Glutamatergic neuron (in vitro differentiated cells): ENCODE measurements around the gene FBLN2. TPM values are rescaled to one million over a fixed set of nuclear protein-coding genes. Genes with fewer than 3 reads are reported as not detected.

ENCODE experiments used
- DNase-seq: peaks from one replicate; pipeline ENCODE4 v3.0.0; 2022
- H3K27ac Mint-ChIP-seq: one replicate; pipeline ENCODE4 v1.8.0; 2020; ENCODE audit warnings: mild to moderate bottlenecking, mixed read lengths, inconsistent platforms; ENCODE audit not compliant: unreplicated experiment
- H3K27me3 Mint-ChIP-seq: one replicate; pipeline ENCODE4 v1.8.0; 2020; ENCODE audit warnings: mild to moderate bottlenecking, moderate library complexity, mixed read lengths, inconsistent platforms; ENCODE audit not compliant: unreplicated experiment
- H3K36me3 Mint-ChIP-seq: one replicate; pipeline ENCODE4 v1.8.0; 2020; ENCODE audit warnings: mild to moderate bottlenecking, mixed read lengths, inconsistent platforms; ENCODE audit not compliant: unreplicated experiment
- H3K4me1 Mint-ChIP-seq: one replicate; pipeline ENCODE4 v1.8.0; 2020; ENCODE audit warnings: mild to moderate bottlenecking, low read depth, mixed read lengths, inconsistent platforms; ENCODE audit not compliant: unreplicated experiment
- H3K4me3 Mint-ChIP-seq: one replicate; pipeline ENCODE4 v1.8.0; 2020; ENCODE audit warnings: mild to moderate bottlenecking, mixed read lengths, inconsistent platforms; ENCODE audit not compliant: unreplicated experiment
- H3K9me3 Mint-ChIP-seq: one replicate; pipeline ENCODE4 v1.8.0; 2020; ENCODE audit warnings: mild to moderate bottlenecking, moderate library complexity, mixed read lengths, inconsistent platforms; ENCODE audit not compliant: unreplicated experiment
- total RNA-seq: library from RNA; stranded (reverse); fragmentation: NEBNext Ultra II Directional; extraction: Animal tissue kit (Norgen Biotek cat#: 25700); gene quantifications from one replicate; pipeline ENCODE4 v1.2.1, GENCODE V29; 2021; ENCODE audit not compliant: unreplicated experiment
- TF ChIP-seq, protein P1 (sequence below): fragments of 200-600 bp; sonication (generic); IDR thresholded peaks from one replicate; pipeline ENCODE4 v1.5.0; 2021; ENCODE audit not compliant: partially characterized antibody, unreplicated experiment

The FBLN2 gene
- total RNA-seq, 1 donor from 2014 or later, result 2.1 TPM

DNA sequence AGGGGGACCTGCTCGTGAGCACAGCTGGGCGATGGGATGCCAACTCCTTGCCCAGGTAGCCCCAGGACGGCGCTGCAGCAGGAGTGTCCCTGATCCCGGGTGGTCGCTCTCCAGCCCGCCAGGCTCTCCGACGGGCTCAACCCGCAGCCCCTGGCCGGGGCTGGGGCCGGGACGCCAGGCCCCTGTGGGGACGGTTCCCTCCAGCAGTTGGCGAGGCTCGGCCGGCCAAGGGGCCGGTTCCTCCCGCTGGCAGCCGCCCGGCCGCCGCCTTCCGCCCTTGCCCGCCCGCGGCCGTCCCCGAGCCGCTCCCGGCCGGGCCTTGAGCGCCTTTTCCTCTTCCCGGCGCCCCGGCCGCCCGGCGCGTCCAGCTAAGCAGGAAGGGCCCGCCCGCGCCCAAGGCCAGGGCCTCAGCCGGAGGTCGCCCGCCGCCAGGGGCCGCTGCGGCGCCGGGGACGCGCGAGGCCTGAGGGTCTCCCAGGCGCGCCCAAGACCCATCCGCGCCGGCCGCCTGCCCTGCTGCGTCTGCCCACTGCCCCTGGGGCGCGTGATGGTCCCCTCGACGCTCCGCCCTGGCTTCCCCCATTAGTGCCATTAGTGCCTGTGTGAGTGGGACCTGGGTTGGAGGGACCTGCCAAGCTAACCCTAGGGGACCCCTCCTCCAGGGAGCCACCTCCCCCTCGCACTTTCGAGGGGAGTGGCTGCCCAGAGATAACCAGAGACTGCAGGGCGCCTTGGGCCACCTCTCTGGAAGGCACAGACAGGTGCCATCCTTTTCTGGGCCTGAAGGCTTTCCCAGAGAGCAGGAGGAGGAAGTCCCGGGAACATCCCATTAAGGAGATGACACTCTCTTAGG is 106.4 kb downstream of the FBLN2 start:
- Mint-ChIP-seq H3K36me3 (no peaks in the 10 kb centered on the region), H3K27me3 (peaks cover 16% of the 10 kb centered on the region), H3K9me3 (peaks cover 7% of the 10 kb centered on the region), H3K4me1 (peaks cover 2% of the 10 kb centered on the region), H3K4me3 (peak overlapping the region; percentile 42), H3K27ac (no peak overlapping the region)
- peak; percentile 90 for DNase-seq
- TF ChIP-seq, protein P1, sequence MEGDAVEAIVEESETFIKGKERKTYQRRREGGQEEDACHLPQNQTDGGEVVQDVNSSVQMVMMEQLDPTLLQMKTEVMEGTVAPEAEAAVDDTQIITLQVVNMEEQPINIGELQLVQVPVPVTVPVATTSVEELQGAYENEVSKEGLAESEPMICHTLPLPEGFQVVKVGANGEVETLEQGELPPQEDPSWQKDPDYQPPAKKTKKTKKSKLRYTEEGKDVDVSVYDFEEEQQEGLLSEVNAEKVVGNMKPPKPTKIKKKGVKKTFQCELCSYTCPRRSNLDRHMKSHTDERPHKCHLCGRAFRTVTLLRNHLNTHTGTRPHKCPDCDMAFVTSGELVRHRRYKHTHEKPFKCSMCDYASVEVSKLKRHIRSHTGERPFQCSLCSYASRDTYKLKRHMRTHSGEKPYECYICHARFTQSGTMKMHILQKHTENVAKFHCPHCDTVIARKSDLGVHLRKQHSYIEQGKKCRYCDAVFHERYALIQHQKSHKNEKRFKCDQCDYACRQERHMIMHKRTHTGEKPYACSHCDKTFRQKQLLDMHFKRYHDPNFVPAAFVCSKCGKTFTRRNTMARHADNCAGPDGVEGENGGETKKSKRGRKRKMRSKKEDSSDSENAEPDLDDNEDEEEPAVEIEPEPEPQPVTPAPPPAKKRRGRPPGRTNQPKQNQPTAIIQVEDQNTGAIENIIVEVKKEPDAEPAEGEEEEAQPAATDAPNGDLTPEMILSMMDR, result peak; percentile 67

DNA sequence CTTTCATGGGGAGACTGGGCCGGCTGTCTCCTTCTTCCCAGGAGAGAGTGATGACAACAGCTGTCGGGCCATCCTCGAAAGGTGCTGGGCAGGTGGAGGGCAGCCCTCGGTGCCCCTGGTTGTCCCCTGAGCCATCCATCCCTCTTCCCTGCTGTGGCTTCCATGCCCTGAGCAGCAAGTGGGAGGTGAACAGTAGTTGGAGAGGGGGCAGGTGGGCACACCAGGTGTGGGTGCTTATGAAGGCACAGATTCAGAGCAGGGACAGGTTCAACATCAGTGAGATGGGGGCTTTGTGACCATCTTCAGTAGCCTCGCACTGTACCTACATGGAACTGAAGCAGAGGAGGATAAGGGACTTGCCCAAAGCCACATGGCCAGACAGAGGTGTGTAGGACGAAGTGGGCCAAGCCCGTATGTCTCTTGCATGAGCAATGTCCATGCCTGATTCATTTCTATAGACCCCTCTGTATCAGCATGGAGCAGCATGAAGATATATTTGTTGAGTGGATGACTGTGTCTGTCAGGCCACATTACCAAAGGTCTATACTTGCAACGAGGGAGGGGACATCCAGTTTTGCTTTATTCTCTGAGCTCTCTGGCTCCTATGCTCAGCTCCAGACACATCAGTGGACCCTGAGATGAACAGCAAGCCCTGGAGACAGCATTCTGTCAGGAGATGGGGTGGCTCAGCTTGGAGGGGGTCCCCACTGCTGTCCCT is 107.8 kb downstream of the FBLN2 start:
- TF ChIP-seq, protein P1, result no peak
- peaks cover 7% of the 10 kb centered on the region for H3K9me3 Mint-ChIP-seq
- DNase-seq, result no peak
- H3K4me1 Mint-ChIP-seq, result peaks cover 2% of the 10 kb centered on the region
- no peaks in the 10 kb centered on the region for H3K36me3 Mint-ChIP-seq
- peaks cover 12% of the 10 kb centered on the region for H3K27me3 Mint-ChIP-seq
- no peak overlapping the region for H3K4me3 Mint-ChIP-seq
- no peak overlapping the region for H3K27ac Mint-ChIP-seq

DNA sequence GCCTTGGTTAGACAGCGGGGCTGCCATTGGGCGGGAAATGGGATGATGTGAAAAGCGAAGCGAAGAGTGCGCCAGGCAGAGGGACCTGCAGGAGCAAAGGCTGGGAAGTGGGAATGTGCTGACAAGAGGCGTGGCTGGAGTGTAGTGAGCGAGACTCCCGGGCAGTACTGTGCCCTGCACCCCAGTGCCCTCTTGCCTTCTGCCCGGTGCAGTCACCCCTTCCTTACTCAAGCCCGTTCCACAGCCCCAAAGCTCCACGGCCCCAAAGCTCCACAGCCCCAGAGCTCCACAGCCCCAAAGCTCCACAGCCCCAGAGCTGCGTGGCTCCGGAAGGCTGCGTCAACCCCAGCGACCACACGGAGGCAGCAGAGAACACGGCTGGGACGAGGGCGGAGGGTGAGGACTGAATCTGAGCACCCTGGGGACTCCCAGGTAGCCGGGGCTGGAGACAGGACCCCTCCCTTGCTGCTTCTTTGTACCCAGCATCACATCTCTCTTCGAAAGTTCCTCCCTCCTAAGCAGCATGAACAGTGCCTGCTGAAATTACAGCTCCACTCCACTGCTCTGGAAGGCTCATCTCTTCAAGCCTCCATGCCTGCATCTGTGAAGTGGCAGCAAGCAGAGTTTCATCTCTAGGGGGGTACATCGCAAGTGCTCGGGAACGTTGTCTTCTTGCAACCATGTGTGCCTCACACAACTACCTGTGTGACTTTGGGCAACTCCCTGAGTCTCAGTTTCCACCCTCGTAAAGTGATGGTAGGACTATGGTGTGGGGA is 108.9 kb downstream of the FBLN2 start:
- H3K9me3 Mint-ChIP-seq, result peaks cover 3% of the 10 kb centered on the region
- no peaks in the 10 kb centered on the region for H3K36me3 Mint-ChIP-seq
- no peak overlapping the region for H3K4me3 Mint-ChIP-seq
- no peak overlapping the region for H3K27ac Mint-ChIP-seq
- H3K4me1 Mint-ChIP-seq, result peaks cover 2% of the 10 kb centered on the region
- TF ChIP-seq, protein P1, result peak; percentile 83
- peak; percentile 79 for DNase-seq
- H3K27me3 Mint-ChIP-seq, result peaks cover 12% of the 10 kb centered on the region

DNA sequence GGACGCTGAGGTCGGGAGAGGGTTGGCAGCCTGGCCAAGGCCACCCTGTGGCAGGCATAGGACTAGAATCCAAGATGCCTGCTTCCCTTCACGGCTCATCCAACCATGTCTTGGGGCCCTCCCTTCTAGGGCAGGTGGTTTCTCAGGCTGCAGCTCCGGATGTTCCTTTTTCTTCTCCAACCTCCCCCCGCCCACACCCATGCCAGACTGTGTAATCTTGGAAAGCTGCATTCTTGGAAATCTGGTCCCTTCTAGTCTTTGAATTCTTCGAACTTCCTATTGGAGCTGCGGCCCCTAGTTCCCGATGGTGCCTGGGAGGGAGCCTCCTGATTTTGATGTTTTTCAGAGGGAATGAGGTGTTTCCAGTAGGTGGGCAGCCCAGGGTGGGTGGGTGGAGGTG is 109.8 kb downstream of the FBLN2 start:
- H3K4me1 Mint-ChIP-seq, result peaks cover 2% of the 10 kb centered on the region
- no peaks in the 10 kb centered on the region for H3K36me3 Mint-ChIP-seq
- no peak overlapping the region for H3K4me3 Mint-ChIP-seq
- no peak overlapping the region for H3K27ac Mint-ChIP-seq
- DNase-seq, result no peak
- peaks cover 10% of the 10 kb centered on the region for H3K27me3 Mint-ChIP-seq
- H3K9me3 Mint-ChIP-seq, result peaks cover 3% of the 10 kb centered on the region
- TF ChIP-seq, protein P1, result no peak
